SK-N-SH (cell line): ENCODE data around the gene TAX1BP1. TPM values are rescaled to one million over a fixed set of nuclear protein-coding genes. Genes with fewer than 3 reads are reported as not detected.

Experiments used
- CTCF ChIA-PET: fragments of 300-600, 350-600 bp; formaldehyde crosslinking; extraction: SDS; loops from one replicate; lab custom pipeline; 2021; lab: Yijun Ruan, JAX
- POLR2A ChIA-PET: fragments of 350-600 bp; sonication (Branson Sonifier 250); formaldehyde crosslinking; extraction: SDS; loops from one replicate; lab custom pipeline; 2020; ENCODE audit warnings: antibody characterized with exemption, inconsistent platforms; lab: Yijun Ruan, JAX
- DNase-seq: peaks from one replicate; pipeline ENCODE4 v3.0.0; 2012
- H2AFZ ChIP-seq: fragments of 200-600 bp; sonication (generic); 2 replicates; pipeline ENCODE4 v1.8.1; 2016; ENCODE audit warnings: antibody characterized with exemption, mild to moderate bottlenecking, low read depth
- H3F3A ChIP-seq: fragments of 200-600 bp; sonication (generic); replicated peaks from 2 replicates; pipeline ENCODE3; 2016; ENCODE audit warnings: antibody characterized with exemption, mild to moderate bottlenecking; ENCODE audit not compliant: insufficient read depth
- H3K27ac ChIP-seq, 2 experiments: fragments of 200-500 bp in 1 of 2; fragments of 200-600 bp in 1 of 2; sonication (Bioruptor generic) in 1 of 2; sonication (generic), shearing (Covaris generic) in 1 of 2; 2 replicates each; pipeline versions ENCODE4 v1.5.1 to v1.6.1; 2014 to 2016; ENCODE audit warnings: low read depth in 2 of 2, inconsistent platforms in 1 of 2, low read length in 1 of 2, mild to moderate bottlenecking in 1 of 2, mixed read lengths in 1 of 2
- H3K27me3 ChIP-seq: fragments of 200-600 bp; sonication (generic), shearing (Covaris generic); 2 replicates; pipeline ENCODE4 v1.6.1; 2016; ENCODE audit warnings: mixed run types; ENCODE audit not compliant: insufficient read depth
- H3K36me3 ChIP-seq, 2 experiments: fragments of 200-500 bp in 1 of 2; fragments of 200-600 bp in 1 of 2; sonication (Bioruptor generic) in 1 of 2; sonication (generic) in 1 of 2; replicated peaks in 1 of 2; 2 replicates each; pipeline versions ENCODE3 to v1.5.1; 2014 to 2016; ENCODE audit warnings: low read length in 1 of 2, mild to moderate bottlenecking in 1 of 2; ENCODE audit not compliant: insufficient read depth in 2 of 2, control insufficient read depth in 1 of 2
- H3K4me1 ChIP-seq, 2 experiments: fragments of 200-500 bp in 1 of 2; fragments of 200-600 bp in 1 of 2; sonication (Bioruptor generic) in 1 of 2; sonication (generic), shearing (Covaris generic) in 1 of 2; 2 replicates each; pipeline versions ENCODE4 v1.5.1 to v1.6.1; 2014 to 2016; ENCODE audit warnings: low read depth in 1 of 2, low read length in 1 of 2, mixed run types in 1 of 2; ENCODE audit not compliant: insufficient read depth in 2 of 2, control insufficient read depth in 1 of 2
- H3K4me2 ChIP-seq: fragments of 200-600 bp; sonication (generic), shearing (Covaris generic); 2 replicates; pipeline ENCODE4 v1.6.1; 2017; ENCODE audit warnings: mixed run types
- H3K4me3 ChIP-seq, 2 experiments: fragments of 200-500 bp in 1 of 2; fragments of 200-600 bp in 1 of 2; sonication (Bioruptor generic) in 1 of 2; sonication (generic), shearing (Covaris generic) in 1 of 2; 2 replicates each; pipeline versions ENCODE4 v1.5.1 to v1.8.1; 2014 to 2016; ENCODE audit warnings: low read depth in 2 of 2, inconsistent platforms in 1 of 2, low read length in 1 of 2, mild to moderate bottlenecking in 1 of 2, mixed read lengths in 1 of 2, moderate library complexity in 1 of 2
- H3K79me2 ChIP-seq: fragments of 200-600 bp; sonication (generic); 2 replicates; pipeline ENCODE4 v1.8.1; 2017; ENCODE audit warnings: mild to moderate bottlenecking; ENCODE audit not compliant: insufficient read depth
- H3K9ac ChIP-seq: fragments of 200-600 bp; sonication (generic); 2 replicates; pipeline ENCODE4 v1.6.1; 2017; ENCODE audit warnings: mixed run types
- H3K9me2 ChIP-seq: fragments of 200-600 bp; sonication (generic); 2 replicates; pipeline ENCODE4 v1.6.1; 2017; ENCODE audit warnings: mixed run types
- H3K9me3 ChIP-seq: fragments of 200-600 bp; sonication (generic); 2 replicates; pipeline ENCODE4 v1.6.1; 2017; ENCODE audit warnings: mixed run types, mild to moderate bottlenecking, moderate library complexity
- H4K20me1 ChIP-seq: fragments of 200-600 bp; sonication (generic); 2 replicates; pipeline ENCODE4 v1.6.1; 2017; ENCODE audit warnings: mild to moderate bottlenecking, mixed run types; ENCODE audit not compliant: insufficient read depth
- CHD2 ChIP-seq: fragments of 150-350 bp; IDR thresholded peaks from 2 replicates; pipeline ENCODE4 v1.6.1; 2018; ENCODE audit warnings: low read length; ENCODE audit not compliant: partially characterized antibody
- CTCF ChIP-seq: fragments of 200-600 bp; sonication (generic); IDR thresholded peaks from 2 replicates; pipeline ENCODE4 v1.6.1; 2017; ENCODE audit warnings: antibody characterized with exemption, mild to moderate bottlenecking, moderate library complexity
- EP300 ChIP-seq, 2 experiments: IDR thresholded peaks; 2 replicates each; pipeline versions ENCODE4 v1.4.0 to v1.6.1; 2012; ENCODE audit warnings: borderline replicate concordance in 1 of 2, low read depth in 1 of 2, low read length in 1 of 2
- EZH2phosphoT487 ChIP-seq: fragments of 200-600 bp; sonication (generic); IDR thresholded peaks from 2 replicates; pipeline ENCODE4 v1.6.1; 2017; ENCODE audit warnings: low read depth, mixed run types, mild to moderate bottlenecking, antibody characterized with exemption, moderate library complexity, borderline replicate concordance
- FOXJ3 ChIP-seq: sonication (generic); formaldehyde crosslinking; IDR thresholded peaks from 2 replicates; pipeline ENCODE4 v1.5.1; 2020; ENCODE audit warnings: mild to moderate bottlenecking, missing genetic modification reagents
- GABPA ChIP-seq: IDR thresholded peaks from 2 replicates; pipeline ENCODE4 v1.4.0; 2012; ENCODE audit warnings: low read depth, mild to moderate bottlenecking
- GATA2 ChIP-seq: sonication (generic); formaldehyde crosslinking; IDR thresholded peaks from 2 replicates; pipeline ENCODE4 v1.5.0; 2020; ENCODE audit warnings: mild to moderate bottlenecking, missing genetic modification reagents
- MAX ChIP-seq: IDR thresholded peaks from 2 replicates; pipeline ENCODE4 v1.4.0; 2012; ENCODE audit warnings: low read depth
- MXI1 ChIP-seq: IDR thresholded peaks from 2 replicates; pipeline ENCODE4 v1.6.1; 2012; ENCODE audit warnings: mild to moderate bottlenecking, low read depth, low read length, improper control_type of control experiment
- NFIC ChIP-seq: IDR thresholded peaks from 2 replicates; pipeline ENCODE4 v1.4.0; 2012; ENCODE audit warnings: borderline replicate concordance
- NRF1 ChIP-seq: IDR thresholded peaks from 2 replicates; pipeline ENCODE4 v1.6.1; 2012; ENCODE audit warnings: low read depth, mild to moderate bottlenecking, low read length
- PBX3 ChIP-seq: IDR thresholded peaks from 2 replicates; pipeline ENCODE4; 2012
- RXRA ChIP-seq: IDR thresholded peaks from 2 replicates; pipeline ENCODE4 v1.4.0; 2012; ENCODE audit warnings: low read depth, mild to moderate bottlenecking, borderline replicate concordance
- TCF12 ChIP-seq: IDR thresholded peaks from 2 replicates; pipeline ENCODE4 v1.4.0; 2012
- TEAD4 ChIP-seq: IDR thresholded peaks from 2 replicates; pipeline ENCODE4 v1.4.0; 2012; ENCODE audit warnings: mild to moderate bottlenecking, borderline replicate concordance; ENCODE audit not compliant: insufficient read depth
- USF1 ChIP-seq: IDR thresholded peaks from 2 replicates; pipeline ENCODE4 v1.4.0; 2012; ENCODE audit warnings: low read depth, borderline replicate concordance
- YY1 ChIP-seq: IDR thresholded peaks from 2 replicates; pipeline ENCODE4 v1.4.0; 2012; ENCODE audit warnings: low read depth, mild to moderate bottlenecking
- ZBTB33 ChIP-seq: IDR thresholded peaks from 2 replicates; pipeline ENCODE4 v1.4.0; 2012; ENCODE audit warnings: low read depth, borderline replicate concordance
- WGBS: methylation state at CpG from one replicate; pipeline ENCODE4 v1.1.6; 2017; ENCODE audit warnings: low lambda C conversion rate; 5-methylcytosine and 5-hydroxymethylcytosine counted together
- polyA plus RNA-seq, 3 experiments: library from polyadenylated mRNA; depleted of rRNA; stranded (reverse); fragments of >200 nt; gene quantifications; 2 replicates each; pipeline ENCODE4 v1.2.3, GENCODE V29; 2012

TAX1BP1 gene
- polyA plus RNA-seq, 1 of the 3 experiments (the other 2 are of a cell fraction), result 70.3 TPM

GRCh38 chr7:27873981-27874957 lies 134.3 kb downstream of the TAX1BP1 start:
- POLR2A ChIA-PET, result no interaction called here
- no peaks in the 10 kb centered on the region for H3K27me3 ChIP-seq
- no peaks in the 10 kb centered on the region for H3F3A ChIP-seq
- H3K9ac ChIP-seq, result no peak overlapping the region
- no peak for DNase-seq
- H3K9me2 ChIP-seq, result no peaks in the 10 kb centered on the region
- H3K4me3 ChIP-seq, result no peak overlapping the region
- CTCF ChIA-PET, result interaction anchor here (0.8 to 2.5 kb wide), 2 partner anchors 11 to 31 kb away, joined by 5 to 6 read pairs; no protein-coding TSS in a partner anchor
- peaks cover 7 to 10% of the 10 kb centered on the region in 2 experiments for H3K4me1 ChIP-seq
- peak in 1 of 2 experiments; percentile 26; a peak in 1 of 4 replicates for TF ChIP-seq EP300 (IDR thresholded peaks at IDR 0.05; ENCODE audit: borderline replicate concordance in 1 of 2, low read depth in 1 of 2, low read length in 1 of 2)
- 0 out of 2 replicates have a peak, but pooled peaks have one; percentile 24 for TF ChIP-seq USF1
- TF ChIP-seq FOXJ3, result no peak
- TF ChIP-seq YY1, result no peak
- peak; percentile 75 for TF ChIP-seq TCF12
- peak; percentile 95 for TF ChIP-seq NFIC
- TF ChIP-seq MAX, result peak; percentile 66
- peak; percentile 63 for TF ChIP-seq PBX3
- TF ChIP-seq TEAD4, result peak; percentile 61; the same call in 1 of the 2 replicates
- TF ChIP-seq, all 33 proteins: peak for 7
- no peaks in the 10 kb centered on the region for H3K36me3 ChIP-seq
- no peaks in the 10 kb centered on the region for H4K20me1 ChIP-seq
- 67% methylated on average over 13 of the region's 13 CpGs for WGBS
- no peaks in the 10 kb centered on the region for H3K79me2 ChIP-seq
- H3K4me2 ChIP-seq, result peak overlapping the region; percentile 38
- H2AFZ ChIP-seq, result no peak overlapping the region
- peak overlapping the region in 1 of 2 experiments; percentile 43; a peak in 2 of 4 replicates for H3K27ac ChIP-seq
- H3K9me3 ChIP-seq, result no peaks in the 10 kb centered on the region

- Histone ChIP-seq H3K27ac (no peak overlapping the region), H2AFZ (no peak overlapping the region), H3K27me3 (no peaks in the 10 kb centered on the region), H3K79me2 (no peaks in the 10 kb centered on the region), H3K9me2 (no peaks in the 10 kb centered on the region), H3K4me3 (no peak overlapping the region), H3K36me3 (no peaks in the 10 kb centered on the region), H3K9me3 (no peaks in the 10 kb centered on the region), H3K9ac (no peak overlapping the region), H4K20me1 (no peaks in the 10 kb centered on the region), H3K4me2 (no peak overlapping the region), H3F3A (no peaks in the 10 kb centered on the region), H3K4me1 (peaks cover 7 to 10% of the 10 kb centered on the region in 2 experiments)
- CTCF ChIA-PET, result interaction anchor here (0.8 kb wide), 1 partner anchor 30 kb away, joined by 5 read pairs; no protein-coding TSS in a partner anchor
- WGBS, result 96% methylated on average over 9 of the region's 9 CpGs
- no peak for DNase-seq
- POLR2A ChIA-PET, result no interaction called here
- TF ChIP-seq NRF1, result no peak
- TF ChIP-seq GATA2, result no peak
- TF ChIP-seq PBX3, result no peak
- TF ChIP-seq GABPA, result no peak
- no peak for TF ChIP-seq ZBTB33
- no peak for TF ChIP-seq TEAD4
- no peak for TF ChIP-seq EZH2phosphoT487
- no peak for TF ChIP-seq CTCF
- TF ChIP-seq NFIC, result no peak
- no peak for TF ChIP-seq RXRA
- no peak for TF ChIP-seq CHD2
- TF ChIP-seq MXI1, result no peak
These were observed 135.1 kb downstream of the TAX1BP1 start for GRCh38 chr7:27875061-27875460.
